Coronary artery (tissue), 2 donors: ENCODE data around the gene IER5.

Experiments
- DNase-seq: peaks from one replicate; pipeline ENCODE4 v3.0.0-alpha.2; 2017; ENCODE audit warnings: low spot score
- H3K27ac ChIP-seq, 2 donors: fragments of 200-600 bp; sonication (generic); one replicate each; pipeline ENCODE4 v1.5.1; 2016 to 2019
- H3K4me3 ChIP-seq: fragments of 200-600 bp; sonication (generic); 2 replicates; pipeline ENCODE4 v1.5.1; 2016; ENCODE audit warnings: mild to moderate bottlenecking, moderate library complexity
- TF ChIP-seq, protein P1 (sequence below): fragments of 200-600 bp; sonication (generic); IDR thresholded peaks from one replicate; pipeline ENCODE4 v1.5.1; 2019; ENCODE audit warnings: antibody characterized with exemption

IER5 gene

DNA sequence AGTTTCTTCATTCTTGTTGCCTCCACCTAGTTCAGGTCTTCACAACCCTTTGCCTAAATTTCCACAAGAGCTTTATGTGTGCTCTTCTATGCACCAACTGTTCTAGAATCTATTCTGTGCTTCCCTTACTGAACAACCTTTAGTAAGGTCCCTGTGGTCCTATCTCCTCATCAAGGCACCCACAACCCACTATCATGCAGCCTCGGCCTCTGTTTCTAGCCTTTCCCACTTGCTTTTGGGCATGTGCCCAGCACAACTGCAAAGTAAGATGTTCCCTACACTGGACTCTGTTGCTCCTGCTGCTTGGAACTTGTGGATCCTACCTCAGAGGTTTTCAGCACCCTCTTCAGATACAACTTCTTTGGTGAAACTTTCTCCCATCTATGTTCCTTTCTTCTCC, 2.4 kb upstream of the IER5 start:
- no peak for DNase-seq
- H3K27ac ChIP-seq, result no peak overlapping the region
- no peak overlapping the region for H3K4me3 ChIP-seq
- TF ChIP-seq, protein P1, sequence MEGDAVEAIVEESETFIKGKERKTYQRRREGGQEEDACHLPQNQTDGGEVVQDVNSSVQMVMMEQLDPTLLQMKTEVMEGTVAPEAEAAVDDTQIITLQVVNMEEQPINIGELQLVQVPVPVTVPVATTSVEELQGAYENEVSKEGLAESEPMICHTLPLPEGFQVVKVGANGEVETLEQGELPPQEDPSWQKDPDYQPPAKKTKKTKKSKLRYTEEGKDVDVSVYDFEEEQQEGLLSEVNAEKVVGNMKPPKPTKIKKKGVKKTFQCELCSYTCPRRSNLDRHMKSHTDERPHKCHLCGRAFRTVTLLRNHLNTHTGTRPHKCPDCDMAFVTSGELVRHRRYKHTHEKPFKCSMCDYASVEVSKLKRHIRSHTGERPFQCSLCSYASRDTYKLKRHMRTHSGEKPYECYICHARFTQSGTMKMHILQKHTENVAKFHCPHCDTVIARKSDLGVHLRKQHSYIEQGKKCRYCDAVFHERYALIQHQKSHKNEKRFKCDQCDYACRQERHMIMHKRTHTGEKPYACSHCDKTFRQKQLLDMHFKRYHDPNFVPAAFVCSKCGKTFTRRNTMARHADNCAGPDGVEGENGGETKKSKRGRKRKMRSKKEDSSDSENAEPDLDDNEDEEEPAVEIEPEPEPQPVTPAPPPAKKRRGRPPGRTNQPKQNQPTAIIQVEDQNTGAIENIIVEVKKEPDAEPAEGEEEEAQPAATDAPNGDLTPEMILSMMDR, result no peak

DNA sequence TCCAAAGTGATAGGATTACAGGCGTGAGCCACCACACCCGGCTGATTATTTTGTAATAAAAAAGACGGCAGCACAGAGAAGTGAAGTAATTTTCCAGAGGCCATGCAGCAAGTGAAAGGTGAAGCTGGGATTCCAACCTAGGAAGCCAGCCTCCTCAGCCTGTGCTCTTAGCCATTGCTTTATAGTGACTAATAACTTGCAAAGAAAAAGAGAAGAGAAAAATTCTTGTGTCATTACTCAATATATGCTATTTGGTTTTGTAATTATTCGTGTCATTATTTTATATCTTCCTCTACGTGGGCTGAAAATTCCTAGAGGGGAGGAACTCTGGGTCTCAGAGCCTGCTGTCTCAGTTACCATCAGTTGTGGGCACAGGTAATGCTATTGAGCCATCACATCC, 1.6 kb upstream of the IER5 start:
- TF ChIP-seq, protein P1, result no peak
- Histone ChIP-seq H3K27ac (no peak overlapping the region), H3K4me3 (no peak overlapping the region)
- DNase-seq, result no peak

DNA sequence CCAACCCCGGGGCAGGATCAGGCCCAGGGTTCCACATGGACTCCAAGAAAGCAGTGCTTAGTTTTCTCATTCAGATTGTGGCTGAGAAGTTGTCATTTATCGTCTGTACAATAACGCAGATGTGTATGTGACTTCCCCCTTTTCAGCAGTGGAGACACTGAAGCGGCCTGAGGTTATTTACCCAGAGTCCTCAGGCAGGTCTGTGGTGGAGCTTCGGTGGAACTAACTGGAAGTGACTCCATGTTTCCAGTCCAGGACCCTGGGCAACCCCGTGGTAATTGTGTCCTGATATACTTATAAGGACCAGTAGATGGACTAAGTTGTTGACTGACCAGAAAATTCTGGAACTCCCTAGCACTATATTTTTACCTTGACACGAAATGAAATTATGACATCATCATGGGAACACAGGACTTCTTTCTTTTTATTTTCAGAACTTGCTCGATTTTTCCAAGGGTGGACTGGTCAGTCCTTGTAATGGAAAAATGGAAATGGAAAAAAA, 1.0 kb upstream of the IER5 start:
- H3K4me3 ChIP-seq, result no peak overlapping the region
- TF ChIP-seq, protein P1, result no peak
- DNase-seq, result no peak
- no peak overlapping the region for H3K27ac ChIP-seq

DNA sequence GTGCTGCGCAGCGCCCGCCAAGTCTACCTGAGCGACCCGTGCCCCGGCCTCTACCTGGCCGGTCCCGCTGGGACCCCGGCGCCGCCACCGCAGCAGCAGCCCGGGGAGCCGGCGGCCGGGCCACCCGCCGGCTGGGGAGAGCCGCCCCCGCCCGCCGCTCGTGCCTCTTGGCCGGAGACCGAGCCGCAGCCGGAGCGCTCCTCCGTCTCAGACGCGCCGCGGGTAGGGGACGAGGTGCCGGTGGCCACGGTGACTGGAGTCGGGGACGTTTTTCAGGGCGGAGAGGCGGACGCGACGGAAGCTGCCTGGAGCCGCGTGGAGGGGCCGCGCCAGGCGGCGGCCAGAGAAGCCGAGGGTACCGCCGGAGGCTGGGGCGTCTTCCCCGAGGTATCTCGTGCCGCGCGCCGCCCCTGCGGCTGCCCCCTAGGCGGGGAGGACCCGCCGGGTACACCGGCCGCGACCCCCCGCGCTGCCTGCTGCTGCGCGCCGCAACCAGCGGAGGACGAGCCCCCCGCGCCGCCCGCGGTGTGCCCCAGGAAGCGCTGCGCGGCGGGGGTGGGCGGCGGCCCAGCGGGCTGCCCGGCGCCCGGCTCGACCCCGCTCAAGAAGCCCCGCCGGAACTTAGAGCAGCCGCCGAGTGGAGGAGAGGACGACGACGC, 646 bp downstream of the IER5 start:
- Histone ChIP-seq H3K27ac (peak overlapping the region; percentile 97 to 98), H3K4me3 (peak overlapping the region; percentile 77)
- no peak for DNase-seq
- TF ChIP-seq, protein P1, result no peak

DNA sequence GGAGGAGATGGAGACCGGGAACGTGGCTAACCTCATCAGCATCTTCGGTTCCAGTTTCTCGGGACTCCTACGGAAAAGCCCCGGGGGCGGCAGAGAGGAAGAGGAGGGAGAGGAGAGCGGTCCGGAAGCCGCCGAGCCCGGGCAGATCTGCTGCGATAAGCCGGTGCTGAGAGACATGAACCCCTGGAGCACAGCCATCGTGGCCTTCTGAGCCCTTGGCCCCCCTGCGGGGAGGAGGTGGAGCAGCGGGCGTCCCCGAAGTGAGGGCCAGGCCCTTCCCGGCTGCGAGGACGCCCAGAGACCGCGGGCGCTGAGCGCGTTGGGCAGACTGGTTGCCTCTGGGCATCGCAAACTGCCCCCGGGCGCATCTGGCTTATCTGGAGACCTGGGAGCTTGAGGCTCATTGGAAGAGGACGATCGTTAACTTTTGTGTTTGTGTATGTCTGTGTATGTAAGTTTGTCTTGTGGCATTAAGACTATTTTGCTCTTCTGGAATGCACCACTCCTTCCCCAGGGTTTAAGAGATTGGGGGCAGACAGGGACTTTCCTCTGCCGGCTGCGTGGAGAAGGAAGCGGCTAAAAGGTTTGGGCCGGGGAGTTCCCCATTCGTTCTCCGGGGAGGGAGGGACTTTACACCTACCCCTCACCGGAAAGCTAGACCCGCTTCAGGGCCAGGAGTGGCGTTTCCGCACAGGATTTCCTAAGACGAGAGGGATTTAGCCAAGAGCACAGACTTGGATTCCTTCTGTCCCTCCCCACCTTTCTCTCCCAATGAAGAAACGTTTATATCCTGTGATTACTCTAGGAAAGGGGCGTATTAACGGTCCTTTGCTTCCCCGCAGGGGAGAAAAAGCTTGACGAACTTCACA, 1.4 kb downstream of the IER5 start:
- TF ChIP-seq, protein P1, result no peak
- Histone ChIP-seq H3K4me3 (peak overlapping the region; percentile 77), H3K27ac (peak overlapping the region; percentile 97 to 98)
- peak; percentile 85 for DNase-seq

DNA sequence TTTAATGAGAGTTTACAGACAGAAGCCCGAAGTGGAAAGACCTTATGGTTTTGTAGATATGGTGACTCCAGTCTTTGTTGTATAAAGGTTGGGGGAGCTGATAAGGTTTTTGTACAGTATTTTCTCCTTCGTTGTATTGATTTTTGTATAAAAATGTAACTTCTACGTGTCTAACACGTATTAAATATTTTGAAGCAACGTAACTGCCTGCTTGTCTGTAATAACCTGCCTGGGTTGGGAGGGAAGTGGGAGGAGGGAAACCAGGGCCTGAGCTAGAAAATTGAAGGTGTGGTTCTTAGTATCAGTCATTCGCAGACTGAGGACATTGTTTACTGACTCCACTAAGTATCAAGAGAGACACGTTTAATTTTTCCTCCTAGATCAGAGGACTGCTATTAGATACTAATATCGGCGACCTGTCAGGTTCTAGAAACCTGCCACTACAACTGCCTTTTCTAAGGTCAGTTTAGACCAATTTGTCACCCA, 2.2 kb downstream of the IER5 start:
- Histone ChIP-seq H3K4me3 (peak overlapping the region; percentile 77), H3K27ac (peak overlapping the region; percentile 3 to 97)
- TF ChIP-seq, protein P1, result no peak
- no peak for DNase-seq
